GM12878 (cell line): ENCODE data around the gene DNAH11. TPM values are rescaled to one million over a fixed set of nuclear protein-coding genes. Genes with fewer than 3 reads are reported as not detected.

Experiments used
- ATF3 ChIP-seq: IDR thresholded peaks from 2 replicates; pipeline ENCODE4 v1.6.1; 2011; ENCODE audit warnings: low read depth, mild to moderate bottlenecking, low read length, moderate library complexity, borderline replicate concordance; ENCODE audit errors: extremely low read depth
- CUX1 ChIP-seq: IDR thresholded peaks from 2 replicates; pipeline ENCODE4 v1.6.1; 2012; ENCODE audit warnings: improper control_type of control experiment, low read depth, low read length; ENCODE audit not compliant: insufficient replicate concordance
- E2F4 ChIP-seq: IDR thresholded peaks from 2 replicates; pipeline ENCODE4 v1.6.1; 2012; ENCODE audit warnings: low read depth, low read length, improper control_type of control experiment
- ZNF592 ChIP-seq: fragments of 450-650 bp; IDR thresholded peaks from 2 replicates; pipeline ENCODE4 v1.6.1; 2017; ENCODE audit warnings: mild to moderate bottlenecking, moderate library complexity
- polyA plus RNA-seq, 11 experiments: library from polyadenylated mRNA; depleted of rRNA in 4 of 11; unstranded in 6 of 11; stranded (reverse) in 5 of 11; fragments of >200 nt; fragmentation: Nextera tagmentation in 4 of 11; fragmentation: Illumina TruSeq in 1 of 11; extraction: Ambion mirVana in 4 of 11; extraction: Trizol in 1 of 11; gene quantifications; 1 replicate in 1 of 11; 2 replicates in 10 of 11; pipeline versions ENCODE4 v1.2.1 to v1.2.3, GENCODE V29; 2011 to 2016; ENCODE audit warnings: inconsistent platforms in 2 of 11, missing spikeins in 2 of 11, low read depth in 1 of 11
- total RNA-seq, 4 experiments: library from RNA; depleted of rRNA in 3 of 4; stranded (reverse); fragments of >200 nt in 3 of 4; fragmentation: Illumina TruSeq in 1 of 4; extraction: Trizol in 1 of 4; gene quantifications; 2 replicates each; pipeline versions ENCODE4 v1.2.1 to v1.2.3, GENCODE V29; 2013 to 2021

DNAH11 gene
- total and polyA plus RNA-seq, 10 of the 15 experiments (the other 5 are each of a cell fraction or from before 2014, with no cell fraction given), result 0.03 to 0.56 (median 0.10) TPM

GRCh38 chr7:21616796-21617436, 74.1 kb downstream of the DNAH11 start (continued):
- TF ChIP-seq CUX1 (no peak), ATF3 (no peak), E2F4 (no peak), ZNF592 (no peak)
- TF ChIP-seq, all 136 proteins: peak for 0
